ENCODE data around the gene PRDM2. TPM values are rescaled to one million over a fixed set of nuclear protein-coding genes. Genes with fewer than 3 reads are reported as not detected.

Gene PRDM2
- total and polyA plus RNA-seq, 4 donors: 16.1 to 52.0 (median 28.5) TPM

DNA sequence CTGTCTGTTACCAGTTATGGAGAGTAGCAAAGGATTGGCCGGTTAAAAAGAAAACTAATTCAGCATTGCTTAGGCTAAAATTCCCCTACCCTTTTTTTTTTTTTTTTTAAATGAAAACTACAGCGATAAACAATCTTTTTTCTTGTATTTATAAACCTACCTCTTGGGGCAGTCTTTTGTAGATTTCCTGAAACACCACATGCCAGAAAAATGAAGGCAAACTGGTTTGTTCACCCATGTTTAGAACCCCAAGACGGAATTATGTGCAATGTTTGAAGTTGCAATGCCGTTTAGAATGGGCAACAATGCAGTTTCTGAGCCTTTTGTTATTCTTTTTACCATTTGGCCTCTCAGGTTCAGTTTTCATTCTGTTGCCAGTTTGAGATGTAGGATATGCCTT, 59.1 kb downstream of the PRDM2 start:
- no peaks in the 10 kb centered on the region for H3K27me3 ChIP-seq (ENCODE audit: control insufficient read depth in 3 of 3, insufficient read depth in 3 of 3, low read length in 2 of 3)
- no peak overlapping the region for H3K9ac ChIP-seq (ENCODE audit: insufficient read depth in 1 of 2, low read length in 2 of 2)
- H3K27ac ChIP-seq (ENCODE audit: low read depth in 1 of 2, low read length in 1 of 2): no peak overlapping the region
- peaks cover 4 to 37% (median 8%) of the 10 kb centered on the region in 5 donors for H3K4me1 ChIP-seq (ENCODE audit: control insufficient read depth in 5 of 5, insufficient read depth in 5 of 5, low read length in 5 of 5)
- TF ChIP-seq, protein P1, sequence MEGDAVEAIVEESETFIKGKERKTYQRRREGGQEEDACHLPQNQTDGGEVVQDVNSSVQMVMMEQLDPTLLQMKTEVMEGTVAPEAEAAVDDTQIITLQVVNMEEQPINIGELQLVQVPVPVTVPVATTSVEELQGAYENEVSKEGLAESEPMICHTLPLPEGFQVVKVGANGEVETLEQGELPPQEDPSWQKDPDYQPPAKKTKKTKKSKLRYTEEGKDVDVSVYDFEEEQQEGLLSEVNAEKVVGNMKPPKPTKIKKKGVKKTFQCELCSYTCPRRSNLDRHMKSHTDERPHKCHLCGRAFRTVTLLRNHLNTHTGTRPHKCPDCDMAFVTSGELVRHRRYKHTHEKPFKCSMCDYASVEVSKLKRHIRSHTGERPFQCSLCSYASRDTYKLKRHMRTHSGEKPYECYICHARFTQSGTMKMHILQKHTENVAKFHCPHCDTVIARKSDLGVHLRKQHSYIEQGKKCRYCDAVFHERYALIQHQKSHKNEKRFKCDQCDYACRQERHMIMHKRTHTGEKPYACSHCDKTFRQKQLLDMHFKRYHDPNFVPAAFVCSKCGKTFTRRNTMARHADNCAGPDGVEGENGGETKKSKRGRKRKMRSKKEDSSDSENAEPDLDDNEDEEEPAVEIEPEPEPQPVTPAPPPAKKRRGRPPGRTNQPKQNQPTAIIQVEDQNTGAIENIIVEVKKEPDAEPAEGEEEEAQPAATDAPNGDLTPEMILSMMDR (IDR thresholded peaks at IDR 0.05; ENCODE audit: control extremely low read depth, extremely low read depth): no peak
- WGBS, 2 donors: 59 to 81% methylated on average over 4 of the region's 4 CpGs
- H3K36me3 ChIP-seq (ENCODE audit: control insufficient read depth in 4 of 4, insufficient read depth in 4 of 4, low read length in 4 of 4): peaks cover 0 to 3% (median 0%) of the 10 kb centered on the region in 4 donors
- ATAC-seq (ENCODE audit: insufficient read depth, low FRiP score): no peak
- peak; percentile 36 to 89 (median 75) for DNase-seq
- no peak overlapping the region for H3K4me3 ChIP-seq
- no peaks in the 10 kb centered on the region for H3K9me3 ChIP-seq (ENCODE audit: control insufficient read depth in 4 of 4, insufficient read depth in 3 of 4, low read length in 3 of 4)

DNA sequence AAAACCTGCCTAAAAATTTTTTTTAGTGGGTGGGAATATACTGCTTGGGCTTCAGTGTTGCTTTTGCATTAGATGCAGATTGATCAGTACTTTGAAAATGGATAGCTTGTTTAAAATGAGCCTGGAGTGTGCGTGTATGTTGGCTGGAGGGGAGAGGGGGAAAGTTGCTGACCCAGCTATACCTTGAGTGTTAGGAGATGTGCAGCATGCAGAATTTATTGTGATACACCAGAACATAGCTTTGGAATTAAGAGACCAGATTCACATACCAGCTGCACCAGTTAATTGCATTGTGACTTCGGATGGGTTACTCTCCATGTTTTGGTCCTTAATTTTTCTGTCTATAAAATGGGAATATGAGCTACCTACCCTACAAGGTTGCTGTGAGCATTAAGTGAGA, 60.4 kb downstream of the PRDM2 start:
- 91 to 92% methylated on average over 2 of the region's 2 CpGs for WGBS, 2 donors
- no peak overlapping the region for H3K4me3 ChIP-seq
- H3K27me3 ChIP-seq (ENCODE audit: control insufficient read depth in 3 of 3, insufficient read depth in 3 of 3, low read length in 2 of 3): no peaks in the 10 kb centered on the region
- H3K27ac ChIP-seq (ENCODE audit: low read depth in 1 of 2, low read length in 1 of 2): no peak overlapping the region
- peaks cover 4 to 49% (median 7%) of the 10 kb centered on the region in 5 donors for H3K4me1 ChIP-seq (ENCODE audit: control insufficient read depth in 5 of 5, insufficient read depth in 5 of 5, low read length in 5 of 5)
- no peaks in the 10 kb centered on the region for H3K9me3 ChIP-seq (ENCODE audit: control insufficient read depth in 4 of 4, insufficient read depth in 3 of 4, low read length in 3 of 4)
- DNase-seq (no peak), ATAC-seq (ENCODE audit: insufficient read depth, low FRiP score) (no peak)
- peaks cover 0 to 2% (median 0%) of the 10 kb centered on the region in 4 donors for H3K36me3 ChIP-seq (ENCODE audit: control insufficient read depth in 4 of 4, insufficient read depth in 4 of 4, low read length in 4 of 4)
- no peak overlapping the region for H3K9ac ChIP-seq (ENCODE audit: insufficient read depth in 1 of 2, low read length in 2 of 2)
- TF ChIP-seq, protein P1 (IDR thresholded peaks at IDR 0.05; ENCODE audit: control extremely low read depth, extremely low read depth): no peak

DNA sequence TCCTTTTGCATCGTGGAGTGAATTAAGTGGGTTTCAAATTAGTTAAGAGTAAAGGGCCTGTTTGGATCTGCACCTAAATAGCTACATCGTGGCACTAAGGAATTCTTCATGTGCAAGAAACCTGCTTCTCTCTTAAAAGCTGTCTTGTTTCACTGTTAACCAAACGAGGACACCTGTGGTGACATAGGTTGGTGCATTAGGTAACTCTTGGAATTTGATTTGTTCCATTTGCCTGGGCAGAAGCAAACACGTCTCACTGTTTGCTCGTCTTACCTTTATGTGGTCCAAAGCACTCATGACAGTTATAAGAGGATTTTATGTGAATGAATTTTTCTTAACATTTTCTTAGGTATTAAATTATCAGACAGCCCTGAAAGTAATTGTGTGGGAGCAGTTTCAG, 60.9 kb downstream of the PRDM2 start:
- WGBS, 2 donors: 58 to 61% methylated on average over 5 of the region's 5 CpGs
- Histone ChIP-seq H3K4me1 (ENCODE audit: control insufficient read depth in 5 of 5, insufficient read depth in 5 of 5, low read length in 5 of 5) (peaks cover 4 to 51% (median 7%) of the 10 kb centered on the region in 5 donors), H3K27ac (ENCODE audit: low read depth in 1 of 2, low read length in 1 of 2) (no peak overlapping the region), H3K27me3 (ENCODE audit: control insufficient read depth in 3 of 3, insufficient read depth in 3 of 3, low read length in 2 of 3) (no peaks in the 10 kb centered on the region), H3K4me3 (no peak overlapping the region), H3K36me3 (ENCODE audit: control insufficient read depth in 4 of 4, insufficient read depth in 4 of 4, low read length in 4 of 4) (peaks cover 0 to 2% (median 0%) of the 10 kb centered on the region in 4 donors), H3K9ac (ENCODE audit: insufficient read depth in 1 of 2, low read length in 2 of 2) (no peak overlapping the region), H3K9me3 (ENCODE audit: control insufficient read depth in 4 of 4, insufficient read depth in 3 of 4, low read length in 3 of 4) (no peaks in the 10 kb centered on the region)
- DNase-seq (no peak), ATAC-seq (ENCODE audit: insufficient read depth, low FRiP score) (no peak)
- TF ChIP-seq, protein P1 (IDR thresholded peaks at IDR 0.05; ENCODE audit: control extremely low read depth, extremely low read depth): no peak

DNA sequence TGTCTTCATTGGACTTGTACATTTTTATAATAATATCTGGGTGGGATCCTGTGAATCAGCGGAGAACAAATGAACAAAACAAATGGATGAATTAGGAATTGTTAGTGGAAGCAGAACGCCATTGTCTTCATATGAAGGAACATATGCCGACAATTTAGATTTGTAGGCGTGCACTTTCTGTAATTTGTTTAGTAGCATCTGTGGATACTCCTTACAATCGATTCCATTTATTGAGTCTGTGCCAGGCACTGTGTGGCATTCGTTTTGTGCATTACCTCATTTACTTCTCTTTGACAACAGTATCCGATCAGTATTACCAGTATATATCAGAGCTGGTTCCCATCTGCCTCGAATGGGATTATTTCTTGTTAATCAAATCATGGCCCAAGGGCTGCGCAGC, 61.9 kb downstream of the PRDM2 start:
- Histone ChIP-seq H3K27me3 (ENCODE audit: control insufficient read depth in 3 of 3, insufficient read depth in 3 of 3, low read length in 2 of 3) (no peaks in the 10 kb centered on the region), H3K4me1 (ENCODE audit: control insufficient read depth in 5 of 5, insufficient read depth in 5 of 5, low read length in 5 of 5) (peaks cover 4 to 50% (median 9%) of the 10 kb centered on the region in 5 donors)
- ATAC-seq (ENCODE audit: insufficient read depth, low FRiP score): no peak

More for the DNA sequence above, 61.9 kb downstream of the PRDM2 start:
- 88 to 89% methylated on average over 9 of the region's 9 CpGs for WGBS, 2 donors
- no peak overlapping the region for H3K27ac ChIP-seq (ENCODE audit: low read depth in 1 of 2, low read length in 1 of 2)
- no peak overlapping the region for H3K4me3 ChIP-seq
- peaks cover 0 to 3% (median 0%) of the 10 kb centered on the region in 4 donors for H3K36me3 ChIP-seq (ENCODE audit: control insufficient read depth in 4 of 4, insufficient read depth in 4 of 4, low read length in 4 of 4)
- H3K9ac ChIP-seq (ENCODE audit: insufficient read depth in 1 of 2, low read length in 2 of 2): no peak overlapping the region
- no peaks in the 10 kb centered on the region for H3K9me3 ChIP-seq (ENCODE audit: control insufficient read depth in 4 of 4, insufficient read depth in 3 of 4, low read length in 3 of 4)
- DNase-seq: no peak
- TF ChIP-seq, protein P1 (IDR thresholded peaks at IDR 0.05; ENCODE audit: control extremely low read depth, extremely low read depth): no peak
